ENCODE measurements around the gene YAP1. TPM values are rescaled to one million over a fixed set of nuclear protein-coding genes. Genes with fewer than 3 reads are reported as not detected.

Gene YAP1
- total RNA-seq, 2 experiments from 2014 or later = 1.1 to 1.5 TPM

DNA sequence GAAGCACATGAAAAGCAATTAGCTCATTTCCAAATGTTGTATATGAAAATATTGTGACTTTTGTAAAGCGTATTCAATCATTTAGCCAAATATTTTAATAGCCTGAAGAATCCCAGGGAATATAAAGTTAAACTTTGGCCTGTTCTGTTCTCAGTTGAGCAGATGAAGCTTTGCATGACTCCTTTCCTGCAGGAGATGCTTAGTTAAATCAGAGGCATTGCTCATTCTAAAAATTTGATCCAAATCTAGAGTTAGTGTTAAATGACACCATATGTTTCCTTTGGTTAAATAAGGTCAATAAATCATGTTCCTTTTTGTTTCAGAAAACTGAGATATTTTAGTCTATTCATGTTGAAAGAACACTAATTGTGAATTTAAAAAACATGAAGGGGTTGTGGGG, 155.9 kb downstream of the YAP1 start:
- peaks cover 29% of the 10 kb centered on the region for H3K4me1 Mint-ChIP-seq (ENCODE audit: low read depth)

DNA sequence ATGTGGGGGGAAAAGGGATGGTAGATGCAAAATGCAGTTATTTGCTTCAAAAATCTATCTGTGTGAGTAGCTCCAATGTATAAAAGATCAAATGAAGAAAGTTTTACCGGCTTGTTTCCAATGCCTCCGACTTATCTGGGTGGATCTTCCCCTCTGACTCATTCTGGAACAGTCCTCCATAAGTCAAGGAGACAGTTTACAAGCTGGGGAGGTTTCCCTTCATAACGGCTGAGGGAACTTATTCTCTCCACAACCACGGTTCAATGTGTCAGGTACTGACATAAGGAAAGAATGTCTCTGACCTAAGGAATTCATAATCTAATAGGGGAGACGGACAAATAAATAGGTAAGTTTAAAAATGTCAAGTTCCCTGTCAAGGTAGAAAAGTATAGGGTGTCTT, 157.4 kb downstream of the YAP1 start:
- DNase-seq = no peak
- H3K27me3 Mint-ChIP-seq (ENCODE audit: low read depth) = no peaks in the 10 kb centered on the region
- no peaks in the 10 kb centered on the region for H3K9me3 Mint-ChIP-seq
- CTCF ChIA-PET = interaction anchor here (1.1 to 2.7 kb wide), 4 partner anchors 21 to 75 kb away, joined by 3 to 15 read pairs (median 6); no protein-coding TSS in a partner anchor
- no peak overlapping the region for H3K4me3 Mint-ChIP-seq
- H3K4me1 Mint-ChIP-seq (ENCODE audit: low read depth) = peaks cover 31% of the 10 kb centered on the region
- intact Hi-C loops (cut with micrococcal nuclease) = loop anchor here (1.0 to 5.0 kb wide), 10 partner anchors 12 to 407 kb away; partner anchors contain the start of genes BIRC3 and CEP126
- H3K36me3 Mint-ChIP-seq (ENCODE audit: low read depth) = no peaks in the 10 kb centered on the region
- H3K27ac Mint-ChIP-seq = no peak overlapping the region

More for the DNA sequence above, 155.9 kb downstream of the YAP1 start:
- Mint-ChIP-seq H3K27me3 (ENCODE audit: low read depth) (no peaks in the 10 kb centered on the region), H3K27ac (no peak overlapping the region), H3K36me3 (ENCODE audit: low read depth) (no peaks in the 10 kb centered on the region), H3K4me3 (no peak overlapping the region), H3K9me3 (no peaks in the 10 kb centered on the region)
- DNase-seq = no peak
- intact Hi-C loops (cut with micrococcal nuclease) = loop anchor here (5.0 kb wide), 3 partner anchors 204 to 401 kb away; no protein-coding TSS in a partner anchor
- CTCF ChIA-PET = interaction anchor here (1.1 kb wide), 1 partner anchor 22 kb away, joined by 4 read pairs; no protein-coding TSS in a partner anchor

DNA sequence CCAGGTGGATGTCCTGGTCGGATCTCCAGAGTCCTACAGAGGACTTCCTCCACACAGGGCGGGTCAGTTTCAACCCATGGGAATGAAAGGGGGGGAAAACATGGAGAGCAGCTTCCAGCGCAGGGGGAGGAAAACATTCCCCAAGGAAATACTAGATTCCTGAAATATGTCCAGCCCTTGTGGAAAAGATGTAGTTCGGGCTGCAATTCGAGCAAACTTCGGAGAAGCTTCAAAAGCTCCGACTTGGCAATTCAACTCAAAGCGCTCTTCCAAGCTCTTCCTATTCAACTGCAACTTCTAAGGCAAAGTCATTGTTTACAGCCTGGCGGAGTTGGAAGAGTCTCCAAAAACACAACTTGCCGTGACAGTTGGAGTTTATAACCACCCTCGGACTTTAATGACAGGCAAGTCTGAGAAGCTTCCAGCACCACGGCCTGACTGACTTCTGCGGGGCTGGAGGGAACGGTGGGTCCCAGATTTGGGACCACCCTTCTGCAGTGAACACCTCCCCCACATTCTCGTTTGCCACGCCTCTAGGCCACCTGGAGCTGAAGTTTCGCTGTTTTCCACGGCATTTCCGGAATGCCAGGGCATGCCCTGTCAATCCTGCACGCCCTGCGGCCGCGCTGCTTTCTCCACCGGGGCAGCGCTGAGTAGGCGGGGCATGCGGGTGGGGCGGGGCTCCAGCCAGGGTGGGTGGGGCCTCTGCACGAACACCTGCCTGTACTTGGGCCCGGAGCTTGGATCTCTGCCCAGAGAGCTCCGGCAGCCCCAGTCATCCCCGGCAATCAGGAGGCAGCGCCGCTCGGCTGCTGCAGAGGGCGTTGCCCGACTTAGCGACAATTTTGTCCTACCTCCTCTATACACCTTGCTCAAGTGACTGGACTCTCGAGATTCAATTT, 158.1 kb downstream of the YAP1 start:
- Mint-ChIP-seq H3K4me3 (peak overlapping the region; percentile 60), H3K27me3 (ENCODE audit: low read depth) (no peaks in the 10 kb centered on the region), H3K36me3 (ENCODE audit: low read depth) (no peaks in the 10 kb centered on the region), H3K27ac (no peak overlapping the region), H3K9me3 (no peaks in the 10 kb centered on the region), H3K4me1 (ENCODE audit: low read depth) (peaks cover 32% of the 10 kb centered on the region)
- CTCF ChIA-PET = interaction anchor here (0.7 to 2.7 kb wide), 25 partner anchors 9 to 408 kb away, joined by 3 to 15 read pairs (median 4); no protein-coding TSS in a partner anchor
- intact Hi-C loops (cut with micrococcal nuclease) = loop anchor here (1.0 to 5.0 kb wide), 10 partner anchors 11 to 408 kb away; partner anchors contain the start of genes BIRC3 and CEP126
- DNase-seq = peak; percentile 91

DNA sequence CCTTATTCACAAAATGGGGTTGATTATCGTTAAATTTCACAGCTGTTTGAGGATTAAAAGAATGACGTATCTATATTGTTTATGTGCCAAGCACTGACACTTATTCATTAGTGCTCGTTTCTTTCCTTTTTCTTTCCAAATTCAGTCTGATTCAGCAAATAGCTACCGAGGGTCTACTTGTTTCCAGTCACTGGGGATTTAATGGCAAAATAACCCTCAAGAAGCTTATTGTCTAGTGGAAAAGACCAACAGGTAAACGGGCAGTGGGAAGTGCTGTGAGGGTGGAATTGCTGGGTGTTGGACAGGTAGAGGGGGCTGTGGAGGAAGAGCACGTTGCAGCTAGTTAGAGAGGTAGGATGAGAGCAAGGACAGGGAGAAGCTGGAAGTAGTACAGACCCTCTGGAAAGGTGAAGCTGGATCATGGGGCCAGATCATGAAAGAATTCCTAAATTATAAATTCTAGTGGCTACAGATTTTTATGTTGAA, 158.8 kb downstream of the YAP1 start:
- no peak overlapping the region for H3K27ac Mint-ChIP-seq
- intact Hi-C loops (cut with micrococcal nuclease) = loop anchor here (1.0 to 5.0 kb wide), 10 partner anchors 10 to 408 kb away; partner anchors contain the start of genes BIRC3 and CEP126
- CTCF ChIA-PET = interaction anchor here (0.7 to 2.7 kb wide), 23 partner anchors 10 to 408 kb away, joined by 3 to 15 read pairs (median 4); no protein-coding TSS in a partner anchor

DNA sequence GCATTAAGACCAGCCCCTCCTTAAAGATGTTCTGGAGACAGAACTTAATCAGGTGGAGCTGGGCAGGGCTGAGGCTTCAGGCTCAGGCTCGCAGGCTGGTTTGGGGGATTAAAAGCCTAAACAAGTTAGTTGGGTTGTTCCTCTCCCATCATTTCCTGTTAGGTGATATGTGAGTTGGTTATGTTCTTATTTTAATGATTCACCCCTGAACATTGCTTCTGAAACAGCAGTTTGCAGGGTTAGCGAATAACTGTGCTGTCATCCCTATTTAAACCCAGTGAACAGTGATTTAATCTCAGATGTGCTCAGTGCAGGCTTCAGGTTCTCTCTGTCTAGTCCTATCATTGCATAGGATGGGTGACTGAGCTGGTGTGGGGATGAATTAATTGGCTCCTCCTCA, 159.7 kb downstream of the YAP1 start:
- peaks cover 32% of the 10 kb centered on the region for H3K4me1 Mint-ChIP-seq (ENCODE audit: low read depth)
- CTCF ChIA-PET = interaction anchor here (0.6 to 2.7 kb wide), 8 partner anchors 10 to 343 kb away, joined by 3 to 15 read pairs (median 5); no protein-coding TSS in a partner anchor
- no peaks in the 10 kb centered on the region for H3K27me3 Mint-ChIP-seq (ENCODE audit: low read depth)
- no peak overlapping the region for H3K27ac Mint-ChIP-seq
- intact Hi-C loops (cut with micrococcal nuclease) = loop anchor here (2.0 to 10.0 kb wide), 6 partner anchors 208 to 675 kb away; no protein-coding TSS in a partner anchor
- no peaks in the 10 kb centered on the region for H3K36me3 Mint-ChIP-seq (ENCODE audit: low read depth)
- DNase-seq = peak; percentile 30
- H3K9me3 Mint-ChIP-seq = no peaks in the 10 kb centered on the region
- no peak overlapping the region for H3K4me3 Mint-ChIP-seq

More for the DNA sequence above, 158.8 kb downstream of the YAP1 start:
- H3K4me3 Mint-ChIP-seq = peak overlapping the region; percentile 60
- DNase-seq = no peak
- peaks cover 32% of the 10 kb centered on the region for H3K4me1 Mint-ChIP-seq (ENCODE audit: low read depth)
- no peaks in the 10 kb centered on the region for H3K9me3 Mint-ChIP-seq
- H3K36me3 Mint-ChIP-seq (ENCODE audit: low read depth) = no peaks in the 10 kb centered on the region
- H3K27me3 Mint-ChIP-seq (ENCODE audit: low read depth) = no peaks in the 10 kb centered on the region

DNA sequence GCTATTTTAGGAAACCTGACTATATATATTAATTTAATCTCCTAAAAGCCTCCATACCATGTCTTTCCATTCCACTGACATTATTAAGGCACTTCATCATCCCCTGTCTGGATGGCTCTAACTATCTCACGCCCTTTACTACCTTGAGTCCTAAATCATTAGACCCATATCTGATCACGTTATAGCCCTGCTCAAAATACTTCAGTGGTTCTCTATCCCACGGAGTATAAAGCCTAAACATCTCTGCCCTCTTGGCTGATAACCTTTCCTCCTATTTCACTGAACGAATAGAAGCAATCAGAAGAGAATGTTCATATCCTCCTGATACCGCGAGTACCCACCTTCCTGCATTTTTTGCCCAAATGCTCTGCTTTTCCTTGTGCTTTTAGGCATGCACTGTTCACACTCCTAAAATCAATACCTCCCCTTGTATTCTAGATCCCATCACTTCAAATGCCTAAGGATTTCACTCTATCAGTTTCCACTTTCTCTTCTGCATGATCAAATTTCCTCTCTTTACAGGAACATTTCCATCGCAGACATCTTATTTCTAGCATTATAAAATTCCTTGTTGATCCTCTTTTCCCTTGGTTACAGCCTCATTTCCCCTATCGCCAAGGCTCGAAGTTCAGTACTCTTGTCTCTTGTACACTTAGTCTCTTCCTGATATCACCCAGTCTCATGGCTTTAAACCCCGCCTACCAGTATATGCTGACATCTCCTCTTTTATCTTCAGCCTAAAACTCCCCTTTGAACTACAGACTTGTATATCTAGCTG, 162.0 kb downstream of the YAP1 start:
- intact Hi-C loops (cut with micrococcal nuclease) = loop anchor here (10.0 kb wide), 1 partner anchor 673 kb away; no protein-coding TSS in a partner anchor
- DNase-seq = no peak
- Mint-ChIP-seq H3K4me1 (ENCODE audit: low read depth) (peaks cover 32% of the 10 kb centered on the region), H3K27ac (no peak overlapping the region), H3K4me3 (no peak overlapping the region), H3K27me3 (ENCODE audit: low read depth) (peaks cover 6% of the 10 kb centered on the region), H3K36me3 (ENCODE audit: low read depth) (no peaks in the 10 kb centered on the region), H3K9me3 (no peaks in the 10 kb centered on the region)
- CTCF ChIA-PET = no interaction called here

DNA sequence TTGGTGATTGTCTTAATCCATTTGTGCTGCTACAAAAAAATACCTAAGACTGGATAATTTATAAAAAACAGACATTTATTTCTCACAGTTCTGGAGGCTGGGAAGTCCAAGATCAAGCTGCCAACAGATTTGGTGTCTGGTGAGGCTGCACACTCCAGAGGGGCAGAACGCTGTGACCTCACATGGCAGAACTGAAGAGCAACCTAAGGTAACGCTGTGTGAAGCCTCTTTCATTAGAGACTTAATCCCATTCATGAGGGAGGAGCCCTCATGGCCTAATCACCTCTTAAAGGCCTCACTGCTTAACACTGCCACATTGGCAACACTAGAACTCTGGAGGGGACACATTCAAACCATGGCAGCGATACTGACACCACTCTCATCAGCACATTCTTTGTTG, 164.4 kb downstream of the YAP1 start:
- intact Hi-C loops (cut with micrococcal nuclease) = loop anchor here (5.0 to 10.0 kb wide), 2 partner anchors 288 to 670 kb away; no protein-coding TSS in a partner anchor
- no peak overlapping the region for H3K4me3 Mint-ChIP-seq
- no peaks in the 10 kb centered on the region for H3K9me3 Mint-ChIP-seq
- H3K27me3 Mint-ChIP-seq (ENCODE audit: low read depth) = peaks cover 6% of the 10 kb centered on the region
- no peak overlapping the region for H3K27ac Mint-ChIP-seq
- H3K4me1 Mint-ChIP-seq (ENCODE audit: low read depth) = peaks cover 17% of the 10 kb centered on the region
- no peak for DNase-seq
- no peaks in the 10 kb centered on the region for H3K36me3 Mint-ChIP-seq (ENCODE audit: low read depth)
- CTCF ChIA-PET = interaction anchor here (0.7 kb wide), 1 partner anchor 379 kb away, joined by 3 read pairs; no protein-coding TSS in a partner anchor

DNA sequence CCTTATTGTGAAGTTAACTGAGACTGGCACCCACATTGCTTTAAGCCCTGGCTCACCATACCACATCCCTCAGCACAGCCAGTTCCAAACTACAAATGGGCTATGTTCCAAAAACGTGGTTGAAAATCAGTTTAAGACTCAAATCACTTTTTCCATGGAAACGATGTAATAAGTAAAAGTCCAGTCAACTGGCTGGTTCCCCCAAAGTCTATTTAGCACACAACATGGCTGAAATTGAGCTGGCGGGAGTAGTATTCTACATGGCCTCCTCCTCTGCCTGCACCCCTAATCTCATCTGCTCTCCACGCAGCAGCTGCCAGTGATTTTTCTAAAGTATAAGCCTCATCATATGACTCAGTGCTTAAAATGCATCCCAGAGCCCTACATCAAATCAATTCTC, 166.1 kb downstream of the YAP1 start:
- DNase-seq = no peak
- Mint-ChIP-seq H3K27ac (no peak overlapping the region), H3K4me3 (no peak overlapping the region), H3K36me3 (ENCODE audit: low read depth) (no peaks in the 10 kb centered on the region), H3K27me3 (ENCODE audit: low read depth) (peaks cover 6% of the 10 kb centered on the region), H3K9me3 (no peaks in the 10 kb centered on the region), H3K4me1 (ENCODE audit: low read depth) (peaks cover 10% of the 10 kb centered on the region)
- CTCF ChIA-PET = interaction anchor here (1.0 kb wide), 1 partner anchor 13 kb away, joined by 3 read pairs; no protein-coding TSS in a partner anchor
- intact Hi-C loops (cut with micrococcal nuclease) = loop anchor here (5.0 to 10.0 kb wide), 2 partner anchors 286 to 668 kb away; no protein-coding TSS in a partner anchor

DNA sequence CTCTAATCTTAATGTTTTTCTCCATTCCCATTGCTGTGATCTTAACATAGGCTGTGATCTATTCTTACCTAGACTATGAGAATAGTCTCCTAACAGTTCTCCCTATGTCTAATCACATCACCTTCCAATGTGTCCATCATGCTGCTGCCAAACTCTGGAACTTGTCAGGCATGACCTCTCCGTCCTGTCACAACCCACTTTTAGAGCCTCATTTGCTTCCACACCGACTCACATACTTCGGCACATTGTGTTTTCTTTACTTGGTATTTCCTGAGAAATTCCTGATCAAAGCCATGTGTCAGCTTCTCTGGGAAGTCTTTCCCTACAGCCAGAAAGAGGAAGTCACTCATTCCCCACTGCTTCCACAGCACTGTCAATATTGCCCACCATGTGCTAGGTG, 166.5 kb downstream of the YAP1 start:
- Mint-ChIP-seq H3K27me3 (ENCODE audit: low read depth) (peaks cover 6% of the 10 kb centered on the region), H3K9me3 (no peaks in the 10 kb centered on the region), H3K4me3 (no peak overlapping the region), H3K27ac (peak overlapping the region; percentile 4), H3K36me3 (ENCODE audit: low read depth) (no peaks in the 10 kb centered on the region), H3K4me1 (ENCODE audit: low read depth) (peaks cover 10% of the 10 kb centered on the region)
- DNase-seq = no peak
- CTCF ChIA-PET = interaction anchor here (1.0 kb wide), 1 partner anchor 13 kb away, joined by 3 read pairs; no protein-coding TSS in a partner anchor
- intact Hi-C loops (cut with micrococcal nuclease) = loop anchor here (5.0 to 10.0 kb wide), 2 partner anchors 286 to 668 kb away; no protein-coding TSS in a partner anchor

DNA sequence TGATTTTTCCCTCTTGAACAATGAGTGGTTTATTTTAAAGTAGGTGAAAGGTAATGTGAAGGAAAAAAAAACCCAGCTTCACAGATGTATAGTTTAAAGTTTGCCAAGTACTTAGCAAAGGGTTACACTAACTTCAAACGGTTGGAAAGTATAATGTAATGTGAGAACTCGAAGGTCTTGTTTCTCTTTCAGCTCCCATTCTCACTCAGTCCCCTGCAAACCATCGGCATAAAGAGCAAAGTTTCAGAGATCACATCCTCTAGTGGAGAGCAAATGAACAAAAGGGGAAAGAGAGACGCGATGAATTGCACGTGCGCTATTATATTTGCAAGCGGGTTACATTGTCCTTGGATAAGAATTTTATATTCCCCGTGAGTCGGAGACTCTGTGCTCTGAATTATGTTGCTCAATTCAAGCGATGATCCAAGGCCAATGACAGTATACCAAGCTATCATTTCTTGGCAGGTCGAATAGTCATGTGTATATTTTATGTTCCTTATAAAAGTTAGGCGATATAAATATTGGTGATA, 169.5 kb downstream of the YAP1 start:
- H3K27me3 Mint-ChIP-seq (ENCODE audit: low read depth) = peaks cover 6% of the 10 kb centered on the region
- peak; percentile 38 for DNase-seq
- CTCF ChIA-PET = interaction anchor here (0.6 to 2.0 kb wide), 8 partner anchors 9 to 334 kb away, joined by 3 to 11 read pairs (median 4); no protein-coding TSS in a partner anchor
- H3K4me3 Mint-ChIP-seq = peak overlapping the region; percentile 23
- no peaks in the 10 kb centered on the region for H3K36me3 Mint-ChIP-seq (ENCODE audit: low read depth)
- H3K4me1 Mint-ChIP-seq (ENCODE audit: low read depth) = peaks cover 7% of the 10 kb centered on the region
- intact Hi-C loops (cut with micrococcal nuclease) = loop anchor here (1.0 to 10.0 kb wide), 4 partner anchors 11 to 665 kb away; partner anchors contain the start of gene MMP1
- H3K27ac Mint-ChIP-seq = no peak overlapping the region
- H3K9me3 Mint-ChIP-seq = no peaks in the 10 kb centered on the region

DNA sequence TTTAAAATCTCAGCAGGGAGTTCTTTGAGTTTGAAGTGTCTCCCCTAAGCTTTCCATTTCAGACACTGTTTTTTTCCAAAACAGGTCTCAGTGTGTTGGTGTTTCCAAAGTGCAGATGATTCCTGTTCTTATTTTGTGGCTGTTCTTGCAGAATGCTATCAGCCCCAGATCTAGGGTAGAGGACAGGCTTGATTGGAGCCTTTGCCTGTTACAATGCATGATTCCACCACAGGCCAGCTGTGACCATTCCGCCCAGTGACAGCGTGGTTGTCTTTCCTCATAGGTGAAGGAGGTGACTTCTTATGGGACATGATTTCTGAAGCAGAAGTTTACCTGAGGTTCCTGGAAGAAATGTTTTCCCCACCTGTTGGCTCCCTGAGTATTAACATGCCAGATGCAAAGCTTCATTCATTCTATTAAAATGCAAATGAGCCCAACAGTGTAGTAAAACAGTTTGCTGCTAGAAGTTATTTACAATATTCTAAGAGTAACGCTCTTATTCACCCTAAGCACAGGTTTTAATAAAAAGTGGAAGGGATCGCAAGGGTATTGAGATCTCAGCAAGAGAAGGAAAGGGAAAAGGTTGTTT, 170.1 kb downstream of the YAP1 start:
- Mint-ChIP-seq H3K4me1 (ENCODE audit: low read depth) (peaks cover 7% of the 10 kb centered on the region), H3K36me3 (ENCODE audit: low read depth) (no peaks in the 10 kb centered on the region), H3K4me3 (no peak overlapping the region), H3K27ac (no peak overlapping the region), H3K9me3 (no peaks in the 10 kb centered on the region), H3K27me3 (ENCODE audit: low read depth) (peaks cover 6% of the 10 kb centered on the region)
- DNase-seq = no peak
- intact Hi-C loops (cut with micrococcal nuclease) = loop anchor here (10.0 kb wide), 1 partner anchor 514 kb away; the partner anchor contains the start of gene MMP1
- CTCF ChIA-PET = interaction anchor here (0.6 to 2.0 kb wide), 6 partner anchors 8 to 333 kb away, joined by 3 to 11 read pairs (median 4); no protein-coding TSS in a partner anchor

All from activated naive CD4-positive, alpha-beta T cell treated with anti-CD3 and anti-CD28 coated beads for 36 hours (primary cell).